Neural cell (in vitro differentiated cells): ENCODE results near the gene NUFIP2. TPM values are rescaled to one million over a fixed set of nuclear protein-coding genes. Genes with fewer than 3 reads are reported as not detected.

ENCODE experiments used
- H2AFZ ChIP-seq: fragments of 200-600, 300-800 bp; sonication (generic), shearing (Covaris generic); 2 replicates; pipeline ENCODE4 v1.6.0; 2014; ENCODE audit warnings: low read depth, mild to moderate bottlenecking, antibody characterized with exemption, low read length, moderate library complexity
- H3F3A ChIP-seq: fragments of 200-600 bp; shearing (Covaris generic); 2 replicates; pipeline ENCODE4 v1.6.1; 2016; ENCODE audit warnings: mild to moderate bottlenecking, moderate library complexity, mixed read lengths, antibody characterized with exemption, low read length; ENCODE audit not compliant: insufficient read depth, poor library complexity, severe bottlenecking
- H3K27ac ChIP-seq: fragments of 200-600, 300-800 bp; sonication (generic), shearing (Covaris generic); 2 replicates; pipeline ENCODE4 v1.5.1; 2014; ENCODE audit warnings: mild to moderate bottlenecking, low read length, moderate library complexity
- H3K27me3 ChIP-seq: fragments of 300-800, 200-600 bp; sonication (generic), shearing (Covaris generic); 2 replicates; pipeline ENCODE4 v1.6.0; 2014; ENCODE audit warnings: mild to moderate bottlenecking, low read depth, low read length, moderate library complexity; ENCODE audit not compliant: insufficient read depth
- H3K36me3 ChIP-seq: fragments of 300-800, 200-600 bp; sonication (generic), shearing (Covaris generic); 2 replicates; pipeline ENCODE4 v1.5.1; 2014; ENCODE audit warnings: mild to moderate bottlenecking, antibody characterized with exemption, low read length, moderate library complexity; ENCODE audit not compliant: insufficient read depth
- H3K4me2 ChIP-seq: fragments of 300-800, 200-600 bp; sonication (generic), shearing (Covaris generic); 2 replicates; pipeline ENCODE4 v1.6.0; 2014; ENCODE audit warnings: mild to moderate bottlenecking, low read length
- H3K4me3 ChIP-seq: fragments of 300-800, 200-600 bp; sonication (generic), shearing (Covaris generic); 2 replicates; pipeline ENCODE4 v1.5.1; 2014; ENCODE audit warnings: mild to moderate bottlenecking, low read length, moderate library complexity
- H3K79me2 ChIP-seq: fragments of 200-600 bp; shearing (Covaris generic); replicated peaks from 2 replicates; pipeline ENCODE4 v1.6.0; 2014; ENCODE audit warnings: mild to moderate bottlenecking, low read length, moderate library complexity; ENCODE audit not compliant: insufficient read depth
- H3K9ac ChIP-seq: fragments of 300-800, 200-600 bp; sonication (generic), shearing (Covaris generic); 2 replicates; pipeline ENCODE4 v1.6.1; 2016; ENCODE audit warnings: mild to moderate bottlenecking, low read length, mixed read lengths
- H3K9me2 ChIP-seq: fragments of 200-600 bp; shearing (Covaris generic); 2 replicates; pipeline ENCODE4 v1.6.1; 2016; ENCODE audit warnings: mild to moderate bottlenecking, low read length, mixed read lengths; ENCODE audit not compliant: insufficient read depth
- H3K9me3 ChIP-seq: fragments of 200-600, 300-800 bp; sonication (generic), shearing (Covaris generic); 2 replicates; pipeline ENCODE4 v1.6.1; 2016; ENCODE audit warnings: mild to moderate bottlenecking, mixed run types, low read length, moderate library complexity, mixed read lengths
- H4K20me1 ChIP-seq: fragments of 200-600 bp; shearing (Covaris generic); 2 replicates; pipeline ENCODE4 v1.6.1; 2016; ENCODE audit warnings: mild to moderate bottlenecking, mixed run types; ENCODE audit not compliant: insufficient read depth
- EP300 ChIP-seq: fragments of 450-650 bp; conservative IDR thresholded peaks from 2 replicates; pipeline ENCODE4 v1.6.1; 2014; ENCODE audit warnings: antibody characterized with exemption, mild to moderate bottlenecking, moderate library complexity; ENCODE audit not compliant: poor library complexity, severe bottlenecking
- EZH2 ChIP-seq: fragments of 200-600, 300-800 bp; shearing (Covaris generic), sonication (generic); IDR thresholded peaks from 2 replicates; pipeline ENCODE4 v1.6.1; 2014; ENCODE audit warnings: antibody characterized with exemption, low read length, borderline replicate concordance, mild to moderate bottlenecking; ENCODE audit not compliant: insufficient read depth, poor library complexity, severe bottlenecking
- MXI1 ChIP-seq: fragments of 450-650 bp; conservative IDR thresholded peaks from 2 replicates; pipeline ENCODE4 v1.6.1; 2014; ENCODE audit warnings: antibody characterized with exemption, mild to moderate bottlenecking; ENCODE audit not compliant: poor library complexity, severe bottlenecking
- POLR2AphosphoS5 ChIP-seq: IDR thresholded peaks from 2 replicates; pipeline ENCODE4 v1.6.1; 2012
- RAD21 ChIP-seq: fragments of 450-650 bp; conservative IDR thresholded peaks from 2 replicates; pipeline ENCODE4 v1.6.1; 2014; ENCODE audit warnings: antibody characterized with exemption, mild to moderate bottlenecking, moderate library complexity
- SMC3 ChIP-seq: fragments of 450-650 bp; conservative IDR thresholded peaks from 2 replicates; pipeline ENCODE4 v1.6.1; 2014; ENCODE audit warnings: antibody characterized with exemption, mild to moderate bottlenecking, moderate library complexity; ENCODE audit not compliant: poor library complexity
- TAF1 ChIP-seq: IDR thresholded peaks from 2 replicates; pipeline ENCODE4 v1.6.1; 2012; ENCODE audit warnings: low read depth
- polyA plus RNA-seq: library from polyadenylated mRNA; depleted of rRNA; stranded (reverse); fragments of >200 nt; gene quantifications from 2 replicates; pipeline ENCODE4 v1.2.3, GENCODE V29; 2014
- TF ChIP-seq, protein P1 (sequence below): fragments of 450-650 bp; IDR thresholded peaks from 2 replicates; pipeline ENCODE4 v1.5.1; 2014; ENCODE audit warnings: antibody characterized with exemption, mild to moderate bottlenecking, moderate library complexity; ENCODE audit not compliant: poor library complexity, severe bottlenecking
- TF ChIP-seq, protein P2 (sequence below): IDR thresholded peaks from 2 replicates; pipeline ENCODE4 v1.6.1; 2012; ENCODE audit warnings: borderline replicate concordance

Gene NUFIP2
- polyA plus RNA-seq, 1 donor from 2014 or later: 22.4 TPM

DNA sequence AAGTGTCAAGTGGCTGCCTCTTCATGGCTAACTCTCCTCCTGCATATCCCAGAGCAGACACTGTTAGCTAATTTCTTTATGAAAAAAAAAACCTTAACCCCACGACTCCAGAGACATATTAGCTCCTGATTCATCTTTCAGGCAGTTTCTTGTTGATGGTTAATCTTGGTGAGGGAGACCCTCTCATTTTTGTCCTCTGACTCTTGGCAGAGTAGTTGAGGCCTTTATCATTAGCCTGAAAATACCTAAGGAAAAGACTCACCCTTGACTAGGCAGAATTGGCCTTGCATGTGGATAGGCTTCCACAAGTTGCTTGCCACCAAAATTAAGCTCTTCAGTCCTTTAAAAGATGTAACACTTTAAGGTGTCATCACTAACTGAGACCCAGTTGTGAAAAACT lies 43.3 kb downstream of the NUFIP2 start:
- H3K79me2 ChIP-seq: no peaks in the 10 kb centered on the region
- no peaks in the 10 kb centered on the region for H4K20me1 ChIP-seq
- no peaks in the 10 kb centered on the region for H3K27me3 ChIP-seq
- no peak overlapping the region for H3K27ac ChIP-seq
- H3K9me2 ChIP-seq: no peaks in the 10 kb centered on the region
- no peak overlapping the region for H3K4me3 ChIP-seq
- H3K4me2 ChIP-seq: no peak overlapping the region
- no peaks in the 10 kb centered on the region for H3K36me3 ChIP-seq
- no peaks in the 10 kb centered on the region for H3K9me3 ChIP-seq
- TF ChIP-seq MXI1 (no peak), POLR2AphosphoS5 (no peak)
- H3K9ac ChIP-seq: no peak overlapping the region
- no peaks in the 10 kb centered on the region for H3F3A ChIP-seq
- H2AFZ ChIP-seq: no peak overlapping the region

DNA sequence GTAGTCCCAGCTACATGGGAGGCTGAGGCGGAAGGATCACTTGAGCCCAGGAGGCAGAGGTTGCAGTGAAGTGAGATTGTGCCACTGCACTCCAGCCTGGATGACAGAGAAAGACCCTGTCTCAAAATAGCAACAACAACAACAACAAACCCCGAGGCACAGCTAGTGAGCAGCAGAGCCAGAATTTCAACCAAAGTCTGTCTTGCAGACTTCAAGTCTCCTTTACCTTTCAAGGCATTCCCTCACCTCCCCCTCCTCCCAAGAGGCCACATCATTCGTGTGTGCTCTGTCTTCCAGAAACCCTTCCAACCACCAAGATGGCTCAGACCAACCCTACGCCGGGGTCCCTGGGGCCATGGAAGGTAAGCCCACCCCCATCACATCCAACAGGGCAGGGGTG lies 45.1 kb downstream of the NUFIP2 start:
- no peaks in the 10 kb centered on the region for H3K79me2 ChIP-seq
- H4K20me1 ChIP-seq: no peaks in the 10 kb centered on the region
- no peak overlapping the region for H3K9ac ChIP-seq
- no peak overlapping the region for H2AFZ ChIP-seq
- no peaks in the 10 kb centered on the region for H3K27me3 ChIP-seq
- H3K9me3 ChIP-seq: no peaks in the 10 kb centered on the region
- no peak overlapping the region for H3K4me3 ChIP-seq
- no peaks in the 10 kb centered on the region for H3K9me2 ChIP-seq
- H3K27ac ChIP-seq: no peak overlapping the region
- no peaks in the 10 kb centered on the region for H3F3A ChIP-seq
- no peaks in the 10 kb centered on the region for H3K36me3 ChIP-seq
- TF ChIP-seq, protein P1, sequence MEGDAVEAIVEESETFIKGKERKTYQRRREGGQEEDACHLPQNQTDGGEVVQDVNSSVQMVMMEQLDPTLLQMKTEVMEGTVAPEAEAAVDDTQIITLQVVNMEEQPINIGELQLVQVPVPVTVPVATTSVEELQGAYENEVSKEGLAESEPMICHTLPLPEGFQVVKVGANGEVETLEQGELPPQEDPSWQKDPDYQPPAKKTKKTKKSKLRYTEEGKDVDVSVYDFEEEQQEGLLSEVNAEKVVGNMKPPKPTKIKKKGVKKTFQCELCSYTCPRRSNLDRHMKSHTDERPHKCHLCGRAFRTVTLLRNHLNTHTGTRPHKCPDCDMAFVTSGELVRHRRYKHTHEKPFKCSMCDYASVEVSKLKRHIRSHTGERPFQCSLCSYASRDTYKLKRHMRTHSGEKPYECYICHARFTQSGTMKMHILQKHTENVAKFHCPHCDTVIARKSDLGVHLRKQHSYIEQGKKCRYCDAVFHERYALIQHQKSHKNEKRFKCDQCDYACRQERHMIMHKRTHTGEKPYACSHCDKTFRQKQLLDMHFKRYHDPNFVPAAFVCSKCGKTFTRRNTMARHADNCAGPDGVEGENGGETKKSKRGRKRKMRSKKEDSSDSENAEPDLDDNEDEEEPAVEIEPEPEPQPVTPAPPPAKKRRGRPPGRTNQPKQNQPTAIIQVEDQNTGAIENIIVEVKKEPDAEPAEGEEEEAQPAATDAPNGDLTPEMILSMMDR: no peak
- TF ChIP-seq TAF1: no peak
- TF ChIP-seq SMC3: no peak
- TF ChIP-seq POLR2AphosphoS5: no peak
- TF ChIP-seq RAD21: no peak
- no peak for TF ChIP-seq EZH2
- no peak for TF ChIP-seq EP300
- TF ChIP-seq MXI1: no peak
- TF ChIP-seq, protein P2, sequence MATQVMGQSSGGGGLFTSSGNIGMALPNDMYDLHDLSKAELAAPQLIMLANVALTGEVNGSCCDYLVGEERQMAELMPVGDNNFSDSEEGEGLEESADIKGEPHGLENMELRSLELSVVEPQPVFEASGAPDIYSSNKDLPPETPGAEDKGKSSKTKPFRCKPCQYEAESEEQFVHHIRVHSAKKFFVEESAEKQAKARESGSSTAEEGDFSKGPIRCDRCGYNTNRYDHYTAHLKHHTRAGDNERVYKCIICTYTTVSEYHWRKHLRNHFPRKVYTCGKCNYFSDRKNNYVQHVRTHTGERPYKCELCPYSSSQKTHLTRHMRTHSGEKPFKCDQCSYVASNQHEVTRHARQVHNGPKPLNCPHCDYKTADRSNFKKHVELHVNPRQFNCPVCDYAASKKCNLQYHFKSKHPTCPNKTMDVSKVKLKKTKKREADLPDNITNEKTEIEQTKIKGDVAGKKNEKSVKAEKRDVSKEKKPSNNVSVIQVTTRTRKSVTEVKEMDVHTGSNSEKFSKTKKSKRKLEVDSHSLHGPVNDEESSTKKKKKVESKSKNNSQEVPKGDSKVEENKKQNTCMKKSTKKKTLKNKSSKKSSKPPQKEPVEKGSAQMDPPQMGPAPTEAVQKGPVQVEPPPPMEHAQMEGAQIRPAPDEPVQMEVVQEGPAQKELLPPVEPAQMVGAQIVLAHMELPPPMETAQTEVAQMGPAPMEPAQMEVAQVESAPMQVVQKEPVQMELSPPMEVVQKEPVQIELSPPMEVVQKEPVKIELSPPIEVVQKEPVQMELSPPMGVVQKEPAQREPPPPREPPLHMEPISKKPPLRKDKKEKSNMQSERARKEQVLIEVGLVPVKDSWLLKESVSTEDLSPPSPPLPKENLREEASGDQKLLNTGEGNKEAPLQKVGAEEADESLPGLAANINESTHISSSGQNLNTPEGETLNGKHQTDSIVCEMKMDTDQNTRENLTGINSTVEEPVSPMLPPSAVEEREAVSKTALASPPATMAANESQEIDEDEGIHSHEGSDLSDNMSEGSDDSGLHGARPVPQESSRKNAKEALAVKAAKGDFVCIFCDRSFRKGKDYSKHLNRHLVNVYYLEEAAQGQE: no peak
- H3K4me2 ChIP-seq: no peak overlapping the region

DNA sequence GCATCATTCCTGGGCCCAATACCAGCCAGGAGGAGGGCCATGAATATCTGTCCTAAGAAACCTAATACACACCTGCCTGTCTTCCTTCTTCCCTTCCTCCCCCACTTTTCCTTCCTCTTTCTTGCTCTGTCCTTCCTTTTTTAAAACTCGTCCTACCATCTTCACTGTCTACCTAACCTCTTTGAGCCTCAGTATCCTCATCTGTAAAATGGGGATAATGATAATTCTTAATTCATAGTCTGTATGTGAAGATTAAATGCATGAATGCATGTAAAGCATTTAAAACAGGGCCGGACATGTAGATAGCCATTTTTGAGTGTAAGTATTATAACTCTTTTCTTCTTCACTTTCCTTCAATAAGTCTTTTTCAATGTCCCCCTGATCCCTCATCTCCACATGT lies 46.7 kb downstream of the NUFIP2 start:
- Histone ChIP-seq H3K79me2 (no peaks in the 10 kb centered on the region), H4K20me1 (no peaks in the 10 kb centered on the region), H3K9me3 (no peaks in the 10 kb centered on the region), H3F3A (no peaks in the 10 kb centered on the region), H3K4me3 (no peak overlapping the region), H3K27ac (no peak overlapping the region), H3K9ac (no peak overlapping the region), H3K36me3 (no peaks in the 10 kb centered on the region), H2AFZ (no peak overlapping the region), H3K27me3 (no peaks in the 10 kb centered on the region), H3K4me2 (no peak overlapping the region), H3K9me2 (no peaks in the 10 kb centered on the region)
- TF ChIP-seq EP300: no peak
- no peak for TF ChIP-seq POLR2AphosphoS5
- no peak for TF ChIP-seq RAD21
- TF ChIP-seq, protein P2: no peak
- TF ChIP-seq TAF1: no peak
- TF ChIP-seq MXI1: no peak
- TF ChIP-seq, protein P1: no peak
- no peak for TF ChIP-seq SMC3
- no peak for TF ChIP-seq EZH2
